Thyroid gland (tissue), 4 donors: ENCODE measurements around the gene ASAP2. TPM values are rescaled to one million over a fixed set of nuclear protein-coding genes. Genes with fewer than 3 reads are reported as not detected.

Experiments
- DNase-seq, 2 donors: peaks; one replicate each; pipeline ENCODE4 v3.0.0-alpha.2; 2019
- H3K27ac ChIP-seq, 3 donors: fragments of 200-600 bp; sonication (generic); 1 replicate in 2 of 3; 2 replicates in 1 of 3; pipeline ENCODE4 v1.5.1; 2016 to 2019; ENCODE audit warnings: mild to moderate bottlenecking in 1 of 3, moderate library complexity in 1 of 3
- H3K27me3 ChIP-seq: fragments of 200-600 bp; sonication (generic); one replicate; pipeline ENCODE4 v1.5.1; 2019
- H3K36me3 ChIP-seq, 2 donors: fragments of 200-600 bp; sonication (generic); one replicate each; pipeline ENCODE4 v1.5.1; 2016 to 2019
- H3K4me1 ChIP-seq, 2 donors: fragments of 200-600 bp; sonication (generic); one replicate each; pipeline ENCODE4 v1.5.1; 2017 to 2019
- H3K4me3 ChIP-seq, 3 donors: fragments of 200-600 bp; sonication (generic); replicated peaks in 1 of 3; 1 replicate in 2 of 3; 2 replicates in 1 of 3; pipeline ENCODE4 v1.5.1; 2016; ENCODE audit warnings: mild to moderate bottlenecking in 1 of 3
- H3K9me3 ChIP-seq: fragments of 200-600 bp; sonication (generic); one replicate; pipeline ENCODE4 v1.5.1; 2017
- CTCF ChIP-seq, 6 experiments: fragments of 200-600 bp in 3 of 6; fragments of 450-650 bp in 3 of 6; sonication (generic) in 3 of 6; IDR thresholded peaks; one replicate each; pipeline ENCODE4 v1.5.1; 2016 to 2019; ENCODE audit warnings: antibody characterized with exemption in 6 of 6, mild to moderate bottlenecking in 2 of 6, inconsistent platforms in 1 of 6, moderate library complexity in 1 of 6
- POLR2A ChIP-seq, 2 donors: fragments of 450-650 bp; IDR thresholded peaks; one replicate each; pipeline ENCODE4 v1.6.1; 2017; ENCODE audit warnings: antibody characterized with exemption in 2 of 2, mild to moderate bottlenecking in 2 of 2, moderate library complexity in 1 of 2
- WGBS, 2 donors: methylation state at CpG; one replicate each; pipeline ENCODE4 v1.1.5; 2017; 5-methylcytosine and 5-hydroxymethylcytosine counted together
- intact Hi-C: fragments of 100-400 bp; cut with DNase I; formaldehyde crosslinking; loops from one replicate; pipeline ENCODE4 v1.15.1; 2023
- total RNA-seq, 4 donors: library from RNA; depleted of rRNA; stranded (reverse); fragments of >200 nt; gene quantifications; one replicate each; pipeline ENCODE4 v1.2.3, GENCODE V29; 2016

Gene ASAP2
- total RNA-seq, 4 donors from 2014 or later, result 40.3 to 55.3 (median 47.3) TPM

GRCh38 chr2:9167718-9168657 lies 38.6 kb upstream of the ASAP2 start:
- H3K36me3 ChIP-seq, result no peaks in the 10 kb centered on the region
- no peaks in the 10 kb centered on the region for H3K27me3 ChIP-seq
- intact Hi-C loops, result no loop called here
- no peak overlapping the region for H3K4me3 ChIP-seq
- H3K9me3 ChIP-seq, result no peaks in the 10 kb centered on the region
- H3K4me1 ChIP-seq, result peaks cover 37 to 52% of the 10 kb centered on the region in 2 donors
- DNase-seq, result peak in 1 of 2 donors; percentile 27
- TF ChIP-seq CTCF (IDR thresholded peaks at IDR 0.05), result no peak
- no peak for TF ChIP-seq POLR2A (IDR thresholded peaks at IDR 0.05)
- WGBS, 2 donors, result 83 to 84% methylated on average over 13 of the region's 13 CpGs
- H3K27ac ChIP-seq, result peak overlapping the region in 2 of 3 donors; percentile 1 to 27

GRCh38 chr2:9168821-9169221 lies 37.8 kb upstream of the ASAP2 start:
- Histone ChIP-seq H3K9me3 (no peaks in the 10 kb centered on the region), H3K27me3 (no peaks in the 10 kb centered on the region)
- 90 to 93% methylated on average over 4 of the region's 4 CpGs for WGBS, 2 donors

GRCh38 chr2:9169349-9170107 lies 37.1 kb upstream of the ASAP2 start:
- no peaks in the 10 kb centered on the region for H3K27me3 ChIP-seq
- no peak for TF ChIP-seq POLR2A (IDR thresholded peaks at IDR 0.05)
- TF ChIP-seq CTCF (IDR thresholded peaks at IDR 0.05), result no peak
- no peaks in the 10 kb centered on the region for H3K36me3 ChIP-seq
- no peak for DNase-seq
- WGBS, 2 donors, result 94% methylated on average over 9 of the region's 9 CpGs
- H3K4me1 ChIP-seq, result peaks cover 25 to 38% of the 10 kb centered on the region in 2 donors
- H3K4me3 ChIP-seq, result no peak overlapping the region
- intact Hi-C loops, result no loop called here
- H3K9me3 ChIP-seq, result no peaks in the 10 kb centered on the region
- peak overlapping the region in 1 of 3 donors; percentile 70 for H3K27ac ChIP-seq

More at GRCh38 chr2:9168821-9169221, 37.8 kb upstream of the ASAP2 start:
- H3K4me1 ChIP-seq, result peaks cover 32 to 43% of the 10 kb centered on the region in 2 donors
- no peak for DNase-seq
- TF ChIP-seq CTCF (IDR thresholded peaks at IDR 0.05), result no peak
- no peak for TF ChIP-seq POLR2A (IDR thresholded peaks at IDR 0.05)
- intact Hi-C loops, result no loop called here
- H3K36me3 ChIP-seq, result no peaks in the 10 kb centered on the region
- no peak overlapping the region for H3K27ac ChIP-seq
- no peak overlapping the region for H3K4me3 ChIP-seq

GRCh38 chr2:9170458-9171130 lies 36.0 kb upstream of the ASAP2 start:
- Histone ChIP-seq H3K4me1 (peaks cover 19 to 34% of the 10 kb centered on the region in 2 donors), H3K9me3 (no peaks in the 10 kb centered on the region), H3K27ac (peak overlapping the region; percentile 60 to 73 (median 70)), H3K36me3 (no peaks in the 10 kb centered on the region), H3K27me3 (no peaks in the 10 kb centered on the region), H3K4me3 (no peak overlapping the region)
- peak; percentile 71 to 72 for DNase-seq
- WGBS, 2 donors, result 60 to 64% methylated on average over 8 of the region's 8 CpGs
- TF ChIP-seq POLR2A (IDR thresholded peaks at IDR 0.05) (peak in 1 of 2 donors; percentile 35), CTCF (IDR thresholded peaks at IDR 0.05) (peak in 3 of 6 experiments; percentile 14 to 47 (median 41))
- intact Hi-C loops, result no loop called here
